ENCODE results near the gene ESYT1.

- TF ChIP-seq CTCF (IDR thresholded peaks at IDR 0.05; ENCODE audit: borderline replicate concordance, extremely low read depth, low read length, poor library complexity, severe bottlenecking) (no peak), EZH2 (IDR thresholded peaks at IDR 0.05; ENCODE audit: borderline replicate concordance, low read depth, low read length, severe bottlenecking) (no peak)
Measured at GRCh38 chr12:56152132-56152755, 24.2 kb downstream of the ESYT1 start, which contains the start of gene MYL6B.

All from DND-41 (cell line).